ENCODE data around the gene AMPH. TPM values are rescaled to one million over a fixed set of nuclear protein-coding genes. Genes with fewer than 3 reads are reported as not detected.
"Not testable (repeated sequence)": the region's sequence is repeated elsewhere in the genome, so short reads cannot be mapped to it uniquely, and the experiment has no call there.

AMPH gene
- total RNA-seq, 1 donor from 2014 or later = not detected

DNA sequence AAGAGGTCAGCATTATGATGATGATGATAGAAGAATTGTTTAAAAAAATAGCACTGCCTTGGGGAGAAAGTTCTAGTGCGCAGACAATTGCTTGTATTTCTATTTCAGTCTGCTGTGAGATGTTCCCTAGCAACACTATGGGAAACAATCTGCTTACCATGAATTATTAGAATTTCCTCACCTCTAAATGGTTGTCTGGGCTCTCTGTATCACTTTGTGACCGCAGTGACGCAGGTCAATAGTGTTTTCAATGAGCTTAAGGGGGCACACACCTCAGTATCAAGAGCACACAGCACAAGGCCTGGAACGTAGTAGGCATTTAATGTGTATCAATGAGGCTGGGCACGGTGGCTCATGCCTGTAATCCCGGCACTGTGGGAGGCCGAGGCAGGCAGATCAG, 258.9 kb downstream of the AMPH start:
- H3K27ac Mint-ChIP-seq = no peak overlapping the region
- intact Hi-C loops (cut with micrococcal nuclease) = loop anchor here (5.0 kb wide), 1 partner anchor 470 kb away; no protein-coding TSS in a partner anchor
- H3K36me3 Mint-ChIP-seq (ENCODE audit: low read depth) = peaks cover 6% of the 10 kb centered on the region
- no peaks in the 10 kb centered on the region for H3K27me3 Mint-ChIP-seq
- H3K9me3 Mint-ChIP-seq = no peaks in the 10 kb centered on the region
- DNase-seq = peak; percentile 34
- H3K4me1 Mint-ChIP-seq = peaks cover 23% of the 10 kb centered on the region
- no peak overlapping the region for H3K4me3 Mint-ChIP-seq

DNA sequence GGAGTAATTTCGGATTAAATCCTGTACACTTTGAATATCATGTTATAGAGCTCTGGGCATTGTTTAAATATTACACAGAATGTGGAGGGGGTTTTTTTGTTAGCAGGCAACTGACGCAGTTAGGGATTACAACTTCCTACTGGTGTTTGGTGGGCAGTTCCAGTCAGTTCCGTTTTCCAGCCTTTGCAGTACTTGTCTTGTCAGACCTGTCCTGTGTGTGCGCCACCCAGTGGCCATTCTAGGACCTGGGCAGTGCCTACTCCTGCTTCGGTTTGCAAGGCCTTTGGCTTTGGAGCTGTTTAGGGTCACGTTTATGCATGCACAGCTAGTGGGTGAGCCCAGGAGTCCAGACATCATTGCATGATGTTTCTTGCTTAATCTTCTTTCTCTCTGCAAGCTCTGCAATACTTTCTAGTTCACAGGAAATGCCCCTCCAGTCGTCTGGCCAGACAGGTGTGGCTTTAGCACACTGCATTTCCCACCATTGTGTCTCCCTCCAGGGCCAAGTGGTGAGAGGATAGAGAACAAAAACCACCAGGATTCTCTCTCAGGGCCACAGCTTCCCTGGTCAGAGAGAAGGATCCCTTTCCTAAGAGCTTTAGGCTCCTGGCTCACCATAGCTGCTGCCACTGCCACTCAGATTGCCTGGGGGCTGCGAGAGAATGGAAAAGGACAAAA, 261.2 kb downstream of the AMPH start:
- intact Hi-C loops (cut with micrococcal nuclease) = loop anchor here (1.0 to 5.0 kb wide), 4 partner anchors 148 to 468 kb away; partner anchors contain the start of gene STARD3NL
- Mint-ChIP-seq H3K4me1 (peaks cover 32% of the 10 kb centered on the region), H3K27ac (peak overlapping the region; percentile 40), H3K9me3 (no peaks in the 10 kb centered on the region), H3K36me3 (ENCODE audit: low read depth) (peaks cover 3% of the 10 kb centered on the region), H3K27me3 (no peaks in the 10 kb centered on the region), H3K4me3 (peak overlapping the region; percentile 22)
- DNase-seq = peak; percentile 93

DNA sequence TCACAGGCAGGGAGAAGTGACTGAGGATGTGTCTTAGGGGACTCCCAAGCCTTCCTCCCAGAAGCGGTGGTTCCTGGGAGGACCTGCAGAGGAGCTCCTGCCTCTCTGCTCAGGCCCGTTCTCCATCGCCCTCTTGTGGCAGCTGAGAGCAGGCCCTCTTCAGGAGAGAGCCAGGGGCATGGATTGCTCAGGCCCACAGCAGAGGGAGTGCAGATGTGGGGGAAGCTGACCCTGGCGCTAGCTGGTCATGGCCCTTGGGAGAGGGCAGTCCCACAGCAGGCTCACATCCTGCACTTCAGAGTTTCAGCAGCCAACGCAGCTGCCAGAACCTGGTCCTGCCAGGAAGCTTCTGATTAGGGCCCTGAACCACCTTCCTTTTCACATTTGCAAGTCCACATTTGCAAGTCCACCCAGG, 263.0 kb downstream of the AMPH start:
- H3K36me3 Mint-ChIP-seq (ENCODE audit: low read depth) = peaks cover 8% of the 10 kb centered on the region
- H3K27ac Mint-ChIP-seq = peak overlapping the region; percentile 77
- H3K9me3 Mint-ChIP-seq = no peaks in the 10 kb centered on the region
- intact Hi-C loops (cut with micrococcal nuclease) = loop anchor here (1.0 to 2.0 kb wide), 2 partner anchors 189 to 261 kb away; partner anchors contain the start of gene STARD3NL
- peak overlapping the region; percentile 47 for H3K4me3 Mint-ChIP-seq
- peak; percentile 93 for DNase-seq
- H3K27me3 Mint-ChIP-seq = no peaks in the 10 kb centered on the region
- H3K4me1 Mint-ChIP-seq = peaks cover 40% of the 10 kb centered on the region

DNA sequence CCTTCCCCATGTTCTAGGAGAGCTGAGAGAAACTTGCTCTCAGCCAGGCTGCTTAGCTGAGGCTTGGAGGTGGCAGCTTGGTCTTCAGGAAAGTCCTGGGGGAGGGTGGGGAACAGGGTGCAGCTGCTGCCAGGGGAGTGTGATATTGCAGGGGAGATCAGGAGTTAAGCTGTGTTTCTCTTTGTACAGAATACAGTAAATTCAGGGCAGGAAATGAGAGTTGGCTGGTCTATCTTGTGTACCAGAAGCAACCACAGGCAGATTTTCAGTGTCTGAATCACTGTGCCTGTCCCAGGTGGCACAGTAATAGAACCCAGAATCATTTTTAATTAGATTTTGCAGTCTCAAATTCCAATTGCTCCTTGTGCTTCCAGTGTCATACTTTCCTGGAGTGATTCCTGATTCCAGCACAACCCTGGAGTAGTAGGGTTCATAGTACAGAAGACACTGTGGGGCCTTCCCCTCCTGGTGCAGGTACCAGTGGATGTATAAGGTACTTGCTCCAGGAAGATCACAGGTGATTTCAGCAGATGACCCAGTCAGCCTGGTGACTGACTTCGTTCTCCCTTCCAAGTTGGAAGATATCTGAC, 263.8 kb downstream of the AMPH start:
- H3K36me3 Mint-ChIP-seq (ENCODE audit: low read depth) = peaks cover 9% of the 10 kb centered on the region
- peak overlapping the region; percentile 77 for H3K27ac Mint-ChIP-seq
- peak; percentile 73 for DNase-seq
- peak overlapping the region; percentile 47 for H3K4me3 Mint-ChIP-seq
- no peaks in the 10 kb centered on the region for H3K27me3 Mint-ChIP-seq
- intact Hi-C loops (cut with micrococcal nuclease) = no loop called here
- no peaks in the 10 kb centered on the region for H3K9me3 Mint-ChIP-seq
- peaks cover 48% of the 10 kb centered on the region for H3K4me1 Mint-ChIP-seq

DNA sequence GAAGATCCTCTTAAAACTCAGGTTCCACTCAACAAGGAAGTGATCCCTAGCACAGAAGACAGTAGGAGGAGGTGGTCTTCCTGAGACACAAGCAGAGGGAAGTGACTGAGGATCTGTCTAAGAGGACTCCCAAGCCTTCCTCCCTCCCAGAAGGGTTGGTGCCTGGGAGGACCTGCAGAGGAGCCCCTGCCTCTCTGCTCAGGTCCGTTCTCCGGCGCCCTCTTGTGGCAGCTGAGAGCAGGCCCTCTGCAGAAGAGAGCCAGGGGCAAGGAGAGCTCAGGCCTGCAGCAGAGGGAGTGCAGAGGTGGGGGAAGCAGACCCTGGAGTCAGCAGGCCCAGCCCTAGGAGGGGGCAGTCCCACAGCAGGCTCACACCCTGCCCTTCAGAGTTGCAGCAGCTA, 267.8 kb downstream of the AMPH start:
- Mint-ChIP-seq H3K4me3 (peak overlapping the region; percentile 79), H3K4me1 (peaks cover 50% of the 10 kb centered on the region), H3K27ac (peak overlapping the region; percentile 96)
- peak; percentile 92 for DNase-seq
- not testable (repeated sequence) for H3K9me3 Mint-ChIP-seq; H3K27me3 Mint-ChIP-seq; H3K36me3 Mint-ChIP-seq (ENCODE audit: low read depth)
- intact Hi-C loops (cut with micrococcal nuclease) = loop anchor here (1.0 kb wide), 1 partner anchor 130 kb away; no protein-coding TSS in a partner anchor

DNA sequence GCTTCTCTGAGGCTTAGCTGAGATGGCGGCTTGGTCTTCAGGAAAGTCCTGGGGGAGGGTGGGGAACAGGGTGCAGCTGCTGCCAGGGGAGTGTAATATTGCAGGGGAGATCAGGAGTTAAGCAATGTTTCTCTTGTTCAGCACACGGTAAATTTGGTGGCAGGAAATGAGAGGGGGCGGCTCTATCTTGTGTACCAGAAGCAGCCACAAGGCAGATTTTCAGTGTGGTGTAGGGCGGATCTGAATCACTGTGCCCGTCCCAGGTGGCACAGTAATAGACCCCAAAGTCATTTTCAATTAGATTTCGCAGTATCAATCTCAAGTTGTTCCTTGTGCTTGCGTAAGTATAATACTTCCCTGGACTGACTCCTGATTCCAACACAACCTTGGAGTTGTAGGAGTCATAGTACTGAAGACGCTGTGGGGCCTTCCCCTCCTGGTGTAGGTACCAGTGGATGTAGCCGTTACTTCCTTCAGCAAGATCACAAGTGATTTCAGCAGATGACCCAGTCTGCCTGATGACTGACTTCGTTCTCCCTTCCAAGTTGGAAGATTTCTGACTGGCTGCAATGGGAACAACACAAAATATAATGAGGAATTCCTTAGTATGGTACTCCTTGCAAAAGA, 268.4 kb downstream of the AMPH start:
- H3K36me3 Mint-ChIP-seq (ENCODE audit: low read depth) = not testable (repeated sequence)

DNA sequence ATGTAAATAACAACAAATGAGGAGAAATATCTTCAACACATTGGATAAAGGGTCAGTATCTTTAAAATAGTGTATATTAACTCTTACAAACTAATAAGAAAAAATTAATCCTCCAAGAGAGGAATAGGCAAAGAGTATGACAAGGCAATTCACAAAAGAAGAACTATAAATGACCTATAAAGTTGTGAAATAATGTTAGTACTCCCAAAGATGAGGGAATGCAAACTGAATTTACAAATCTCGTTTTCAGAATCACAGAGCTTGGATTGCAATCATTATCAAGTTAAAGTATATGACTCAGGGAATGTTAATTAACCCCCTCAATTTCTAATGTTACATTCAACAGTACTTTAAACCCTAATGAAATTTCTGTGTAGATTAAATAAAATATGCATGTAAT, 270.4 kb downstream of the AMPH start:
- H3K27ac Mint-ChIP-seq = no peak overlapping the region
- no peaks in the 10 kb centered on the region for H3K9me3 Mint-ChIP-seq
- no peak for DNase-seq
- no peaks in the 10 kb centered on the region for H3K27me3 Mint-ChIP-seq
- intact Hi-C loops (cut with micrococcal nuclease) = no loop called here
- H3K4me1 Mint-ChIP-seq = peaks cover 32% of the 10 kb centered on the region
- H3K4me3 Mint-ChIP-seq = peak overlapping the region; percentile 86
- peaks cover 9% of the 10 kb centered on the region for H3K36me3 Mint-ChIP-seq (ENCODE audit: low read depth)

More for the DNA sequence above, 268.4 kb downstream of the AMPH start:
- peak overlapping the region; percentile 79 for H3K4me3 Mint-ChIP-seq
- H3K27ac Mint-ChIP-seq = peak overlapping the region; percentile 96
- intact Hi-C loops (cut with micrococcal nuclease) = loop anchor here (1.0 kb wide), 1 partner anchor 129 kb away; no protein-coding TSS in a partner anchor
- not testable (repeated sequence) for H3K27me3 Mint-ChIP-seq, H3K9me3 Mint-ChIP-seq
- H3K4me1 Mint-ChIP-seq = peaks cover 44% of the 10 kb centered on the region
- peak; percentile 81 for DNase-seq

DNA sequence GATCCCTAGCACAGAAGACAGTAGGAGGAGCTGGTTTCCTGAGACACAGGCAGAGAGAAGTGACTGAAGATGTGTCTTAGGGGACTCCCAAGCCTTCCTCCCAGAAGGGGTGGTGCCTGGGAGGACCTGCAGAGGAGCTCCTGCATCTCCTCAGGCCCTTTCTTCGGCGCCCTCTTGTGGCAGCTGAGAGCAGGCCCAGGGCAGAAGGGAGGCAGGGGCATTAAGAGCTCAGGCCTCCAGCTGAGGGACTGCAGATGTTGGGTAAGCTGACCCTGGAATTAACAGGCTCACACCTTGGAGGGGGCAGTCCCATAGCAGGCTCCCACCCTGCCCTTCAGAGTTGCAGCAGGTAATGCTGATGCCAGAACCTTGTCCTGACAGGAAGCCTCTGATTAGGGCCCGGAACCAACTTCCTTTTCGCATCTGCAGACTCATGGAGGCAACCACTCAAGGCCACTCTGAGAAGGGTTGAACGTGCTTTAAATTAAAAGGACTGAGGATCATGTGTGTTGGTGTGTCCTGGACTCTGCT, 272.0 kb downstream of the AMPH start:
- intact Hi-C loops (cut with micrococcal nuclease) = loop anchor here (2.0 kb wide), 1 partner anchor 14 kb away; no protein-coding TSS in a partner anchor
- H3K36me3 Mint-ChIP-seq (ENCODE audit: low read depth); H3K27me3 Mint-ChIP-seq; H3K9me3 Mint-ChIP-seq: not testable (repeated sequence)
- peak overlapping the region; percentile 86 for H3K4me3 Mint-ChIP-seq
- peak; percentile 90 for DNase-seq
- peak overlapping the region; percentile 98 for H3K27ac Mint-ChIP-seq
- peaks cover 27% of the 10 kb centered on the region for H3K4me1 Mint-ChIP-seq

DNA sequence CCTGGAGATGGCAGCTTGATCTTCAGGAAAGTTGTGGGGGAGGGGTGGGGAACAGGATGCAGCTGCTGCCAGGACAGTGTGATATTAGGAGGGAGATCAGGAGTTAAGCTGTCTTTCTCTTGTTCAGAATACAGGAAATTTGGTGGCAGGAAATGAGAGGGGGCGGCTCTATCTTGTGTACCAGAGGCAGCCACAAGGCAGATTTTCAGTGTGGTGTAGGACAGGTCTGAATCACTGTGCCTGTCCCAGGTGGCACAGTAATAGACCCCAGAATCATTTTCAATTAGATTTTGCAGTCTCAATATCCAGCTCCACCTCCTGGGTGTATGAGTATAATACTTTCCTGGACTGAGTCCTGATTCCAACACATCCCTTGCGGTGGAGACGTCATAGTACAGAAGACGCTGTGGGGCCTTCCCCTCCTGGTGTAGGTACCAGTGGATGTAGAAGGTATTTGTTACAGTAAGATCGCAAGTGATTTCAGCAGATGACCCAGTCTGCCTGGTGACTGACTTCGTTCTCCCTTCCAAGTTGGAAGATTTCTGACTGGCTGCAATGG, 272.8 kb downstream of the AMPH start:
- peak overlapping the region; percentile 86 for H3K4me3 Mint-ChIP-seq
- peak; percentile 77 for DNase-seq
- H3K27me3 Mint-ChIP-seq; H3K9me3 Mint-ChIP-seq; H3K36me3 Mint-ChIP-seq (ENCODE audit: low read depth): not testable (repeated sequence)
- peak overlapping the region; percentile 98 for H3K27ac Mint-ChIP-seq
- intact Hi-C loops (cut with micrococcal nuclease) = loop anchor here (2.0 kb wide), 1 partner anchor 14 kb away; no protein-coding TSS in a partner anchor
- H3K4me1 Mint-ChIP-seq = peaks cover 29% of the 10 kb centered on the region

DNA sequence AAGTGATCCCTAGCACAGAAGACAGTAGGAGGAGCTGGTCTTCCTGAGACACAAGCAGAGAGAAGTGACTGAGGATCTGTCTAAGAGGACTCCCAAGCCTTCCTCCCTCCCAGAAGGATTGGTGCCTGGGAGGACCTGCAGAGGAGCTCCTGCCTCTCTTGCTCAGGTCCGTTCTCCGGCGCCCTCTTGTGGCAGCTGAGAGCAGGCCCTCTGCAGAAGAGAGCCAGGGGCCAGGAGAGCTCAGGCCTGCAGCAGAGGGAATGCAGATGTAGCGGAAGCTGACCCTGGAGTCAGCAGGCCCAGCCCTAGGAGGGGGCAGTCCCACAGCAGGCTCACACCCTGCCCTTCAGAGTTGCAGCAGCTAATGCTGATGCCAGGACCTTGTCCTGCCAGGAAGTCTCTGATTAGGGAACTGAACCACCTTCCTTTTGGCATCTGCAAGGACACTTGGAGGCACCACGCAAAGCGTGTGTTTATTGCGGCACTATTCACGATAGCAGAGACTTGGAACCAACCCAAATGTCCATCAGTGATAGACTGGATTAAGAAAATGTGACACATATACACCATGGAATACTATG, 276.8 kb downstream of the AMPH start:
- H3K9me3 Mint-ChIP-seq; intact Hi-C loops (cut with micrococcal nuclease); H3K27me3 Mint-ChIP-seq; H3K36me3 Mint-ChIP-seq (ENCODE audit: low read depth): not testable (repeated sequence)
- peak overlapping the region; percentile 69 for H3K4me3 Mint-ChIP-seq
- peak overlapping the region; percentile 89 for H3K27ac Mint-ChIP-seq
- peak; percentile 84 for DNase-seq
- H3K4me1 Mint-ChIP-seq = peaks cover 15% of the 10 kb centered on the region

DNA sequence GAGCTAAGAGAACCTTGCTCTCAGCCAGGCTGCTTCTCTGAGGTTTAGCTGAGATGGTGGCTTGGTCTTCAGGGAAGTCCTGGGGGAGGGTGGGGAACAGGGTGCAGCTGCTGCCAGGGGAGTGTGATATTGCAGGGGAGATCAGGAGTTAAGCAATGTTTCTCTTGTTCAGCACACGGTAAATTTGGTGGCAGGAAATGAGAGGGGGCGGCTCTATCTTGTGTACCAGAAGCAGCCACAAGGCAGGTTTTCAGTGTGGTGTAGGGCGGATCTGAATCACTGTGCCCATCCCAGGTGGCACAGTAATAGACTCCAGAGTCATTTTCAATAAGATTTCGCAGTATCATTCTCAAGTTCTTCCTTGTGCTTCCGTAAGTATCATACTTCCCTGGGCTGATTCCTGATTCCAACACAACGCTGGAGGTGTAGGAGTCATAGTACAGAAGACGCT, 277.7 kb downstream of the AMPH start:
- not testable (repeated sequence) for H3K27me3 Mint-ChIP-seq

DNA sequence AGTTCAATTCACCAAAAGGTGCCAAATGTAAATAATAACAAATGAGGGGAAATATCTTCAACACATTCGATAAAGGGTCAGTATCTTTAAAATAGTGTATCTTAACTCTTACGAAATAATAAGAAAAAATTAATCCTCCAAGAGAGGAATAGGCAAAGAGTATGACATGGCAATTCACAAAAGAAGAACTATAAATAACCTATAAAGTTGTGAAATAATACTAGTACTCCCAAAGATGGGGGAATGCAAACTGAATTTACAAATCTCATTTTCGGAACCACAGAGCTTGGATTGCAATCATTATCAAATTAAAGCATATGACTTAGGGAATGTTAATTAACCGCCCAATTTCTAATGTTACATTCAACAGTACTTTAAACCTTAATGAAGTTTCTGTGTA, 279.6 kb downstream of the AMPH start:
- no peak for DNase-seq
- peaks cover 2% of the 10 kb centered on the region for H3K36me3 Mint-ChIP-seq (ENCODE audit: low read depth)
- H3K4me1 Mint-ChIP-seq = peaks cover 13% of the 10 kb centered on the region
- H3K4me3 Mint-ChIP-seq = peak overlapping the region; percentile 89
- no peaks in the 10 kb centered on the region for H3K27me3 Mint-ChIP-seq
- no peak overlapping the region for H3K27ac Mint-ChIP-seq
- no peaks in the 10 kb centered on the region for H3K9me3 Mint-ChIP-seq
- intact Hi-C loops (cut with micrococcal nuclease) = no loop called here

More for the DNA sequence above, 277.7 kb downstream of the AMPH start:
- H3K9me3 Mint-ChIP-seq; intact Hi-C loops (cut with micrococcal nuclease); H3K36me3 Mint-ChIP-seq (ENCODE audit: low read depth): not testable (repeated sequence)
- Mint-ChIP-seq H3K4me3 (peak overlapping the region; percentile 69), H3K4me1 (peaks cover 11% of the 10 kb centered on the region), H3K27ac (peak overlapping the region; percentile 89)
- DNase-seq = peak; percentile 58

DNA sequence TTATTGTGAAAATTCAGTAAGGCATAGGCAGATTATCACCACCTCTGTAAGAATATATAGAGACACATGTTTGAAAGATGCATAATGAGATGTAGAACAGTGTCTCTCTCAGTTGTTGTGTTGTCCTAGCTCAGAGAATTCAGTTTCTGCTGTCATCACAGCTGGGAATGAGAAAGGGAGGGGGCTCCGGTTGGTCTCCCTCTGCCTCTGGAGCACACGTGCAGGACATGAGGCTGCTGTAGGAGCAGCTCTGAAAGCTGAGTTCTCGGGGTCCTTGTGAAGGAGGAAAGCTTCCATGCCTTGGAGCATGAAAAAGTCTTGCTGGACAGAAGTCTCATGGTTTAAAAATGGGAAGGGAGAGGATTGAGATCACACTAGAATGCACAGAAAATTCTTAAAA, 280.4 kb downstream of the AMPH start:
- H3K9me3 Mint-ChIP-seq; H3K27me3 Mint-ChIP-seq; H3K36me3 Mint-ChIP-seq (ENCODE audit: low read depth); DNase-seq; intact Hi-C loops (cut with micrococcal nuclease): not testable (repeated sequence)
- Mint-ChIP-seq H3K4me3 (peak overlapping the region; percentile 89), H3K27ac (peak overlapping the region; percentile 93), H3K4me1 (peaks cover 18% of the 10 kb centered on the region)

Data from activated CD4-positive, alpha-beta T cell treated with anti-CD3 and anti-CD28 coated beads, Interleukin-2, amount 10 ng/mL, durations not matched to agents 24 days and 14 days (primary cell).